C1 segment of cervical spinal cord (tissue), 14 donors: ENCODE measurements around the gene MAP3K2.

ENCODE experiments used
- DNase-seq, 14 donors: peaks; one replicate each; lab custom pipeline; 2025; lab: John Stamatoyannopoulos, UW

The MAP3K2 gene

DNA sequence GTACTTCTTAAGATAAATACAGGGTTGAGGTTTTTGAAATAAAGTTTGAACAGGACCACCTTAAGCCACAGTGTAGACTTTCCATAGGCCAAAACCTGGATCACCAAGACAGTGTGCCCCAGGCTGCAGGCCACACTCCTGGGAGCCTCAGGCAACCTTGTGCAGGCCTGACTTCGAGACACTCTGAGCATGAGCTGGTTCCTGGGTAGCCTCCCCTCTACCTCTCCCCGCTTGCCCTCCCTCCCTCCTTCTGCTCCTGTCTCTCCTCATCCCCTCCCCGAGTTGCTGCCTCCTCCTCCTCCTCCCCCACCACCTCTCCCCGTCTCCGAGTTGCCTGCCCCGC is 19.9 kb upstream of the MAP3K2 start:
- peak in 1 of 14 donors; percentile 67 for DNase-seq

DNA sequence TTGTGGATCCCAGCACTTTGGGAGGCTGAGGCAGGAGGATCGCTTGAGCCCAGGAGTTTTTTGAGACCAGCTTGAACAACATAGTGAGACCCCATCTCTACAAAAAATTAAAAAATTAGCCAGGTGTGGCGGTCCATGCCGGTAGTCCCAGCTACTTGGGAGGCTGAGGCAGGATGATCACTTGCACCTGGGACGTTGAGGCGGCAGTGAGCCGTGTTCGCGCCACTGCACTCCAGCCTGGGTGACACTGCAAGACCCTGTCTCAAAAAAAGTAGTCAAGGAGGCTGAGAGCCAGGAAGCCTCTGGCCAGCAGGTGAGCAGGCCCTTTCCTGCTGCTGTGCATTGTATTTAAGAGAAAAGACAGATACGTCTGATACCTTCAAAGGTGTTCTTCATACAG is 19.3 kb upstream of the MAP3K2 start:
- no peak for DNase-seq

DNA sequence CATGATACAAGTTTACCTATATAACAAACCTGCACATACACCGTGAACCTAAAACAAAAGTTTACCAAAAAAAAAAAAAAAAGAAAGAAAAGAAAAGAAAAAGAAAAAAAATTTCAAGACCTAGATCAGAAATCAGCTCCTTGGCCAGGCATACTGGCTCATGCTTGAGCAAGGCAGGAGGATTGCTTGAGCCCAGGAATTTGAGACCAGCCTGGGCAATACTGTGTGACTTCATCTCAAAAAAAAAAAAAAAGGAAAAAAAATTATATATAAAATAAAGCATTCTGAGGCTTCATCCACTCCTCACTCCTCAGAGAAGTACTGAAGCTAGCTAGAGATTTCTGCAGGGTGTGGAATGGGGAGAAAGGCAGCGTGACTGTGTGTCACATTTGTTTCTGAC is 18.7 kb upstream of the MAP3K2 start:
- DNase-seq = no peak

DNA sequence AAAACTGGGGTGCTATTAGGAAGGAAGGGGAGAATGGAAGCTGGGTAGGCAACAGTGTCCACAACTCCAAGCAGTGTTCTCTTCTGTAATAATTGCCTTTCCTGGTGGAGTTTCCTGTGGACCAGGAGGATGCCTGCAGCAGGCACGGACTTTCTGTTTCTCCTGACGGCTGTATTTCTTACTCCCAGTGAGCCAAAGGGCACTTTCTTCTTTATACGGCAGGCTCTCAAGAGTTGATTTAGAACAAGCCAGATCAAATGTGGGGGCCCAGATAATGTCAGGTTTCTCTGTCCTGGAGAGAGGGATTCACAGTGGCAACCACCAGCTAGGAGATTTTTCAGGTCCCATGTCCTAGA is 17.5 kb upstream of the MAP3K2 start:
- no peak for DNase-seq

DNA sequence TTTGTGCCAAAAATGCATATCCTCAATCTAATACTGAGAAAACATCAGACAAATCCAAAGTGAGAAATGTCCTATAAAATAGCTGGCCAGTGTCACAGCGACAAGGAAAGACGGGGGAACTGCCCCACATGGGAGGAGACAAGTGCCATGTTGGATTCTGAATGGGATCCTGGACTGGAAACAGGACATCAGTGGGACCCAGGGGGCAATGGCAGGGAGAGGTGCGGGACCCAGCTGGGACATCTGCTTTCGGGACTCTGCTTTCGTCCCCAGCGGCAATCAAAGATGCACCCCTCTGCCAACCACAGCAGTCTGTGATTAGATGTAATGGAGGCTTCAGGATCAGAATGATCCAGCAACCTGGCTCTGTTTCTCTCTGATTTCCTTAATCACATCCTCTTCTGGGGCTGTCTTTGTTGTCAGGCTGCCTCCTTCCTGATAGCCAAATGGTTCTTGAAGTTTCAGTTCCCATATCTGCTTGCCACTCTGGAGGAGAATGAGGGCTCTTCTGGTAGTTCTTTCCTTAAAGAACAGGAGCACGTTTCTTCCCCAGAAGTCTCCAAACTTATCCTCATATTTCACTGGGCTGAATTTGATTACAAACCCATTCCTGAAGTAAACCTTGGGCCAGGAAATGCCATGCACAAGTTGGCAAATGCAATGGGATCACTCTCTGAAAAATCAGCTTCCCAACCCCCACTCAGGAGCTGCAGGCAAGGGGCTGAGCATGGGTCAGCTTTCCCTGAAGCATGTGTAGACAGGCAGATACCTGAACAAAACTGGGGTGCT is 16.9 kb upstream of the MAP3K2 start:
- DNase-seq = no peak

DNA sequence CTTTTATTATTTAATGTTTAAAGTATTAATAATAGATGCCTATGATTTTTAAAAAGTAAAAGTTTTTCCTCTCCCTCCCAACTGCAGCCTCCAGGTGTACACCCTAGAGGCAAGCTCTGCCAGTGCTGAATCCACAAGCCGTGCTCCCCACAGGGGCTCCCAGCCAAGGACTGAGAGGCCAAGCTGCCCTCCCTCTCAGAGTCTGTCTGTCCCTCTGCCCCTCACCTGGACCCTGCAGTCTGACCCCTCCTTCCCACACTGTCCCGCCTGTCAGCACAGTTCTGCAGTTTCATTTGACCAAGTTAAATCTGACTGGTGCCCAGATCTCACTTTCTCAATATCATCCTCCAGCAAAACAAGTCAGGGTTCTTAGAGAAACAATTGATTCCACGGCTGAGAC is 15.7 kb upstream of the MAP3K2 start:
- DNase-seq = no peak

DNA sequence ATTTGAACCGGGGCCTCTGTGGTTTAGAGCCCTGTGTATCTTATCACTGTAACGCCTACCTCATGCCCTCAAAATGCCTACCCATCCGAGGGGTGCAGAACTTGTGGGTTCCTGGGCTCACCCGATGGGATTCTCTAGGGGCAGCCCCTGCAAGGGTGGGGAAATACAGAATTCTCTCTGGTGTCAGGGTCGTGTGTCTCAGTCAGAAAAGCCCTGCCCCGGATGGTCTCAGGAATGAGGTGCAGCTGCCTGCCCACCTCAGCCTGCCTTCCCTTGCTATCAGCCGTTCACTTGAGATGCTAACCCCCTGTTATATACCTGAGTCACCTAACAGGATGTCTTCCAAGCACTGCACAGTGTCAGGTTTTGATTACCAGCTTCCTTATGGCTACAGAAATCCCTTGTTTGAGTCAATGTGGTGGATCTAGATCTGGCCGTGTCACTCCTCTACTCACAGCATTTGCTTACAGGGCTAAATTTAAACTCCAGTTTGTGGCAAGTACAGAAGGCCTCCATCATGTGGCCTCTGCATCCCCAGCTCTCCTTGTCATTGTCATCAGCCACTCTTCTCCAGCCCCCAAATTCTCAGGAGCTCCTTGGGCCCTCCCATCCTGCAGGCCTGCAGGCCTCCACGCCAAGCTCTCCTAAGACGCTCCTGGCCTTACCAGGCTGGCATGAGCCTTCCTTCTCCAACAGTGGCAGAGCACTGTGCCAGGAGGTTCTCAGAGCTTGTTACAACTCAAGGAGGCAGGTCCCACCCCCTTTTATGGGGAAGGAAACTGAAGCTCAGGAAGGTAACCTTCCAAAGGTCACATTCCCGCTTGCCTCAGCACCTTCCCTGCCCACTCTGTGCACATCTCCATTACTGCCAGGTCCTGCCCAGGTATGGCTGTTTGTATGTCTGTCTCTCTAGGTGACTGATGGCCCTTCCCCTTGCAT is 14.3 kb upstream of the MAP3K2 start:
- DNase-seq = no peak

DNA sequence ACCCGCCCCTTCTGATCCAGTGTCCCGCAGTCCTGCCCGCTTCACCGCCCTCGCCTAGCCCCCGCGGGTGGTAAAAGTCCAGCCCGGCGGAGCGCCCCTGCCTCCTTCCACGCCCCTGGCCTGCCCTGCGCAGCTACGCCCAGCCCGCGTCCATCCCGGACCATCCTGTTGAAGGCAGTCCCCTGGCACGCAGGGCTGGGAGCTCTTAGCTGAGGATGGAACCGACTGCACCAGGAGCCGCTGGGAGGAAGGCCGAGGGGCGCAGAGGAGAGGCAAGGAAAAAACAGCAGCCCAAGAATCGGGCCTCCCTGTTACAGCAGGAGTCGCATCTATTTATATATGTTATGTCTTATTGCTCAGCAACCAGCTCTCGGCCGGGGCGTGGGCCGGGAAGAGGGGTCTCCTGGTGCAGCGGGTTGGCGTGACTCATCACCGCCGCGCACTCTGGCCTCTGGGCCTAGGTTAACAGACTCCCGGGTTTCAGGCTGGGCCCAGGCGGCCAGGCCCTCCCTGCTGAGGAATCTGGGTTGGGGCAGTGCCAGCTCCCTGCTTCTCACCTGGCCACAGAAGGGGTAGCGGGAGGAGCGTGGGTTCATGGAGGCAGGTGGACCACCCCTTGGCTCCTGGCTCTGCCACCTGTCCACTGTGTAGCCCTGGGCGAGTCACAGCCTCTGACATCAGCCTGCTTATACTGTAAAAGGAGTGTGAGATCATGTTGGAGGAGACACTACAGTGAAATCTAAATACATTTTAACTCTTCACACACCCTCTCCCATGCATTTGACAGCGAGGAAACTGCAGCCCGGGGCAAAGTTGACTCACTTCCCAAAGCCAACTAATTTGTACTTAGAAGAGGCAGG is 13.4 kb upstream of the MAP3K2 start:
- no peak for DNase-seq

DNA sequence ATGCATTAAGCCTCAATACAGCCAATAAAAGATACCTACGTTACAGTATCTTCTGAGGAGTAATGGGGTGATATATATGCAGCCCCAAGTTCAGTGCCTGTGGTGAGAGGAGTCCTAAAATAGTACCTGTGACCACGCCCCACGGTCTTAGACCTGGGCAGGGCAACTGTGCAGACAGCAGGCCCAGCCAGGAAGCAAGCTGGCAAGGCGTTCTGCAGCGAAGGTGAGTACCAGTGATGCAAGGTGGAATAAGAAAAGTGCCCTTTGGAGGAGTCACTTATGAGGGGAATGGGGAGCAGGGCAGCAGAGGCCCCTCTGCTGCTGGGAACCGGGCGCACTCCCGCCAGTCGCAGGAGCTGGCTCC is 12.7 kb upstream of the MAP3K2 start:
- DNase-seq = no peak

DNA sequence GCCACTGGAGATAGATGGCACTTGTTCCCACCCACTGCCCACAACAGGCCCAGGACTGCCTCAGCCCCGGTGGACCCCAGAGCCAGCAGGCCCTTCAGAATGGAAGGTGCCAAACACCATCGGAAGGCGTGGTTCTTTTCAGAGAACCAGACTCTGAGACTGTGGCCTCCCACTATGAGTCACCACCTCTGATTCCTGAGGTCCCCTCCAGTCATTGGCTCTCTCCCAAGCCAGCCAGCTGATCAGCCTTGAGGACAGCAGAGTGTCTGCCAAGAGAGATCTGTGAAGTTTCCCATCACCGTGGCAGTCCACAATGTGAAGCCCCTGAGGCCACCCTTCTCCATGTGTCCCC is 10.4 kb upstream of the MAP3K2 start:
- DNase-seq = peak in 8 of 14 donors; percentile 32 to 68 (median 44)

DNA sequence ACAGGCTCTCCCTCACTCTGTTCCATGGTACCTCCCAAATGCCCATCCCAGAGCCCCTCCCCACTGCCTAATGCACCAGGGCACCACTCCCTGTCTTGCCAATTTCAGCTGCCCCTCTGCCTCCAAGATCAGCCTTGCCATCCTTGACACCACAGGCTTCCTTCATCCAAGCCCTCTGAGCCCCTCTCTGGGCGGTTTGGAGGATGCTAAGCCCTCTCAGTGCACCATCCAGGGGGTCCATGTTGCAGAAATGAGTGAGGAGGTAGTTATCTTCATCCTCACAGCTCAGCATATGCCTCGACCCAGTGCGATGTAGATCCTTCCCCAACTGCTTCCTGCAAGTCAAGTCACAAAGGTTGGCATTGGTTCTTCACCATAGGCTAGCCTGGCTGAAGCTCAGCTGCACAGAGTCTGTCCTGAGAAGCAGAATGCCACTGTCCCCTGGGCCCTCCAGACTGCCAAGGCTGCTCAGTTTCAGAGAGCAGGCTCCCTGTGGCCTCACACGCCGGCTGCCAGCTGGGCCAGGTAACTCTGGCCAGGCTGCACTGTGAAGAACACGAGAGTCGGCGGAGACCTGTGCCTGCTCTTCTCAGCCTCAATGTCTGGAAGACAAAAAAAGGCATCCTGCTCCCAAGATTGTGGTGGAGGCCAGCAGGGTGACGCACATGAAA is 9.9 kb upstream of the MAP3K2 start:
- peak in 1 of 14 donors; percentile 35 for DNase-seq

DNA sequence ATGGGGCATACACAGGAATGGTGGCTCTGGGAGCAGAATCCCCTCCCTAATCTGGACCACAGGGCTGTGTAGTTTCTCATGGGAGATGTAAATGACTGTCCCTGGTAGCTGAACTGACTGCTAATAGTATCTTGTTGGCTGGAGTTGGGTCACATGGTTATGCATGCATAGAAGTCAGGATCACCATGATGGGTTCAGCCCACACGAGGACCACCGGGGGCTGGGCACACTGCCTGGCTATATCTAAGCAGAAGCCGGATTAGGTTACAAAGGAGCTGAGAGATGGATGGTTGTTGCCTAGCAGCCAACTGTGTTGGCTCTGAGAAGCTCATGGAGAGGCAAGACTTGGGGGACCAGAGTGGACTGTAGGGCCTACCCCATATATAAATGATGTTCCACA is 6.7 kb upstream of the MAP3K2 start:
- DNase-seq = no peak

DNA sequence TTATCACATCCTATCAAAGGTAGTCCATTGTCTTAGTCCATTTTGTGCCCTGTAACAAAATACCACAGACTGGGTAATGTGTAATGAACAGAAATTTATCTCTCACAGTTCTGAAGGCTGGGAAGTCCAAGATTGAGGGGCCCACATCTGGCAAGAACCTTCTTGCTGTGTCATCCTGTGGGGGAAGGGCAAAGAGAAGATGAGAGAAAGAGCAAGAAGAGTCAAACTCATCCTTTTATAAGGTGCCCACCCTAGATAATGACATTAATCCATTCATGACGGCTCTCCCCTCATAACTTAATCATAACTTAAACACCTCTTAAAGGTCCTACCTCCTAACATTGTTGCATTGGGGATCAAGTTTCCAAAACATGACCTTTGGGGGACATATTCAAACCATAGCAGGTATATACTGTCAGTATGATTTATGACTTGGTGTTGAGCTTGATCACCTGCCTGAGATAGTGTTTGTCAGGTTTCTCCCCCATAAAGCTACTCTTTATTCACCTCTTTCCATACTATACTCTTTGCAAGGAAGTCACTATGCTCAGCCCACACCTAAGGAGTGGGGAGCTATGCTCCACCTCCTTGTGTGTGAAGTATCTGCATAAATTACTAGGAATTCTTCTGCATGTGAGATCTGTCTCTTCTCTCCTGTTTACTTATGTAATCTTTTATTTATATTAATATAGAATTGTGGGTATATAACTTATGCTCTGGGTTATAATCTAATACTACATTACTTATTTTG is 5.2 kb upstream of the MAP3K2 start:
- DNase-seq = no peak

DNA sequence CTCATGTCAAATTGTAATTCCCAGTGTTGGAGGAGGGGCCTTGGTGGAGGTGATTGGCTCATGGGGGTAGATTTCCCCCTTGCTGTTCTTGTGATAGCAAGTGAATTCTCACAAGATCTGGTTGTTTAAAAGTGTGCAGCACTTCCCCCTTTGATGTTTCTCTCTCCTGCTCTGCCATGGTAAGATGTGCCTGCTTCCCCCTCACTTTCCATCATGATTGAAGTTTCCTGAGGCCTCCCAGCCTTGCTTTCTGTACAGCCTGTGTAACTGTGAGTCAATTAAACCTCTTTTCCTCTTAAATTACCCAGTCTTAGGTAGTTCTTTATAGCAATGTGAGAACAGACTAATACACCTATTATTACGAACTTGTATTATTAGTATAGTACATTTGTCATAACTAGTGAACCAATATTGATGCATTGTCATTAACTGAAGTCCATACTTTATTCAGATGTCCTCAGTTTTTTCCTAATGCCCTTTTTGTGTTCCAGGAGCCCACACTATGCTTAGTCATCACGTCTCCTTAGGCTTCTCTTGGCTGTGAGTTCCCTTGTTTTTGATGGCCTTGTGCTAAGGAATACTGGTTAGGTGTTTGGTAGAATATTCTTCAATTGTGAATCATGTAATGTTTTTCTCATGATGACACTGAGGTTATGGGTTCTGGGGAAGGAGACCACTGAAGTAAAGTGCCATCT is 4.5 kb upstream of the MAP3K2 start:
- no peak for DNase-seq

DNA sequence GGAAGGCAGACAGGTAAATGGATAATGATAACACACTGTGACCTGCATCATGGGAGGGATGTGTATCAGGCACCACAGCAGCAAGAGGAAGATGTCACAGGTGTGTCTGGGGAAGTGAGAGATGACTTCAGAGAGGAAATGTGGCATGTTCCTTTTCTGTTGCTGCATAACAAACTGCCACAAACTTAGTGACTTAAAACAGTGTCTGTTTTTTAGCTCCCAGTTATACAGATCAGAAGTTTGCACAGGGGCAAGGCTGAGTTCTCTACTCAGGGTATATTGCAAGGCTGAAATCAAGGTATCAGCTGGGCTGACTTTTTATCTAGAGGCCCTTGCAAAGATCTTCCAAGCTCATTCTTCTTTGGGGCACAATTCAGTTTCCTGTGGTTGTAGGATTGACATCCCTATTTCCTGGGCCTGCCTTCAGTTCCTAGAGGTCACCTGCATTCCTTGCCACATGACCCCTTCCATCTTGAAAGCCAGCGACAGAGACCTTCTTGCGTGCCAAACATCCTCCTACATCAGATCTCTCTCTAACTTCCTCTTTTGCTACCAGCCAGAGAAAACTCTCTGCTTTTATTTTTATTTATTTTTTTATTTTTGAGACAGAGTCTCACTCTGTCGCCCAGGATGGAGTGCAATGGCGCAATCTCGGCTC is 2.1 kb upstream of the MAP3K2 start:
- no peak for DNase-seq

DNA sequence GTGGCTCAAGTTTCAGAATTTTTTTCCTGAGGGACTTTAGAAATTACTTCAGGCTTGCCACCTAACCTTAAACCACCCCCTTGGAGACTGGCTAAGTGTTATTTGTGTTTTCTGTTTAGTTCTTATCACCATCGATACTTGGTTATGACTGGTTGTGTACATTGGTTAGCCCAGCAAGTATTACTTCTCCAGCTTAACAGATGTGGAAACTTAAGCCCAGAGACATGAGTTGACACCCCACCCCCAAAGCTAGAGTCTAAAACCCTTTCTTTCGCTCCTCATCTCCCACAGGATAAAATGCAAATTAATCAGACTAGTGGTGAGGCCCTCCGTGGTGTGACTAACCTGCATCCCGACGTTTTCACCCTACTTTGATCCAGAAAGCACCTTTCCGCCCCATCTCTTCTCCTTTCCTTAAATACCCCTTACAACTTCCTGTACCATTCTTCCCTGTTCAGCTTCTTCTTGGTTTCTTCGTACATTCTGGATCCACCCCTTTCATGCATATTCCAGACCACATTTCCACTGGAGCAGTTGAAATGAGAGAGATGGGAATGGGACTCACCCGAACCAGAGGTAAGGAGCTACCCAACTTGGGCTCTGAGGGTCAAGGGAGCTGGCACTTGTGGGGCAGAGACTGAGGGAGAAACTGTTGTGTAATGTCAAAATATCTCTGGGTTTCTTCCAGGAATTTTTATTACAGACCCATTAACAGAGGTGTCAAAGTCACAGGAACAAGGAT is 819 bp upstream of the MAP3K2 start:
- DNase-seq = no peak

DNA sequence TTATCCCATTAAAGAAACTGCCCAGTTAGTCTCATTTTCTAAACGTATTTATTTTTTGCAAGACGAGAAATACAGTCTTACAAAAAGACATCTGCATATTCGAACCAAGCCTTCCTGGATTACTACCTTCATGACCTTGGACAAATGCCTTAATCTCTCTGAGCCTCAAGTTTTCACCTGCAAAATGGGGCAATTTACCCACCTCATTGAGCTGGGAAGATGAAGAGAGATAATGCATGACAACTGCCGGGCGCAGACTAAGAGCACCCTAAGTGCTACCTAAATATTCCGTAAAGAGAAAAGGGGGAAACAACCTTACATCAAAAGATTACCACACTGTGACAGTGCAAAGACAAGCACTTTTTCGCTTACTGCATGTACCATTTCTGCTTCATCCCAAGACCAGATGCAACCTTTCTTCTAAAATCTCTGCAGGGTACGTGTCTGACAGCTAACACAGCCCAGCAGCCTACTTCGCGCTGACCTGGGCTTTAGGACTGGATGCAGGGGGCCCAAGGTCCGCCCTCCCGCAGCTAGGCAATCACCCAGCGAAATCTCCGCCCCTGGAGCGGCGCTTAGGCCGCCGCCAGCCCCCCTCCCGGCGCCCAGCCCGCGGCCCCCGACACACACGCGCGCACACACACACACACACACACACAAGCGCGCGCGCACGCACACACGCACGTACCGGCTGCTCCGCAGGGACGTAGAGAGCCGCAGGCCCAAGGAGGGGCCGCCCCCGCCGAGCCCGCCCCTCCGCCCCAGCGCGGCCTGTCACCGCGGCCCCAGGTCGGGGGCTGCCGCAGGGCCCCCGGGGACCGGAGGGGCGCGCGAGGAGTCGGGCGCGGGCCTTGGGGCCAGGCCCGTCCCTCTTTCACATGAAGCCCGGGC is 766 bp downstream of the MAP3K2 start:
- DNase-seq = peak; percentile 31 to 88 (median 78)

DNA sequence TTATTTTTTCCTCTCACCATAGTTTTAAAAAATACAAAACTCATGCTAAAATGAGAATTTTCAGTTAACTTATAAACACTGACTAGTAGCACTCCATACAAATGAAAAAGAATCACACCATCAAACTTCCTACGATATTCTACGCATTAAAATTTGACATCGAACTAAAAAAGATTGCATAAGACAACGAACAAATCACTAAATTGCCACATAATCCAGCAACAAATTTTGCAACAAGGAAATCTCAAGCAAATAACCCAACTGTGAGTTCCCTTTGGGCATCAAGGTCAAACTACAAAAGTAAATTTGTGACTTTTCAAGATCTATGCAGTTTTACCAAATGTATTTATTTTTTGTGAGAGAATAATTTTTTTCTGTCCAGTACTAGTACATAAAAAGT is 1.5 kb downstream of the MAP3K2 start:
- no peak for DNase-seq
